GM18861 (cell line): ENCODE measurements around the gene ZNF500.
A peak's percentile ranks its signal among the peaks of the same experiment; 100 is the strongest.

Experiments used
- ATAC-seq: cut with Tn5 transposase; IDR thresholded peaks from one replicate; pipeline ENCODE4 v1.9.1; 2021; ENCODE audit not compliant: unreplicated experiment

The ZNF500 gene

GRCh38 chr16:4775005-4775404, 8.0 kb upstream of the ZNF500 start:
- no peak for ATAC-seq

GRCh38 chr16:4772351-4772750, 5.4 kb upstream of the ZNF500 start:
- no peak for ATAC-seq

GRCh38 chr16:4771646-4772045, 4.7 kb upstream of the ZNF500 start:
- no peak for ATAC-seq

GRCh38 chr16:4769306-4769638, 2.3 kb upstream of the ZNF500 start:
- ATAC-seq, result no peak

GRCh38 chr16:4768549-4769305, 1.8 kb upstream of the ZNF500 start:
- ATAC-seq, result peak; percentile 40

GRCh38 chr16:4767872-4768548, 1.0 kb upstream of the ZNF500 start:
- no peak for ATAC-seq

GRCh38 chr16:4765511-4766474, 1.2 kb downstream of the ZNF500 start:
- ATAC-seq, result no peak

GRCh38 chr16:4763791-4764190, 3.2 kb downstream of the ZNF500 start:
- no peak for ATAC-seq

- no peak for ATAC-seq
Observed at GRCh38 chr16:4762205-4762604, 4.8 kb downstream of the ZNF500 start.

- no peak for ATAC-seq
Observed at GRCh38 chr16:4760221-4760910, 6.6 kb downstream of the ZNF500 start.

- ATAC-seq, result no peak
Observed at GRCh38 chr16:4755687-4756086, 11.3 kb downstream of the ZNF500 start.

- no peak for ATAC-seq
Observed at GRCh38 chr16:4754865-4755264, 12.1 kb downstream of the ZNF500 start.

GRCh38 chr16:4753227-4753626, 13.7 kb downstream of the ZNF500 start:
- ATAC-seq, result no peak

- ATAC-seq, result no peak
Observed at GRCh38 chr16:4752351-4753100, 14.4 kb downstream of the ZNF500 start.

- no peak for ATAC-seq
Observed at GRCh38 chr16:4750896-4751295, 16.1 kb downstream of the ZNF500 start.

- no peak for ATAC-seq
Observed at GRCh38 chr16:4749700-4750257, 17.2 kb downstream of the ZNF500 start.

- ATAC-seq, result no peak
Observed at GRCh38 chr16:4748682-4749411, 18.1 kb downstream of the ZNF500 start.

- ATAC-seq, result no peak
Observed at GRCh38 chr16:4747906-4748681, 18.9 kb downstream of the ZNF500 start.
